Right lung (tissue), 5 donors: Measurements from ENCODE around the gene SYNGR2. TPM values are rescaled to one million over a fixed set of nuclear protein-coding genes. Genes with fewer than 3 reads are reported as not detected.
"Not testable (repeated sequence)": the region's sequence is repeated elsewhere in the genome, so short reads cannot be mapped to it uniquely, and the experiment has no call there.

Source experiments
- DNase-seq, 2 donors: peaks; one replicate each; pipeline ENCODE4 v3.0.0-alpha.2; 2013
- polyA plus RNA-seq, 5 donors: library from polyadenylated mRNA; unstranded; fragments of 120-200 nt; gene quantifications; one replicate each; pipeline versions ENCODE4 v1.2.1 to v1.2.3, GENCODE V29; 2013; ENCODE audit warnings: inconsistent platforms in 1 of 5, low replicate concordance in 1 of 5; ENCODE audit not compliant: insufficient read length in 5 of 5, insufficient read depth in 1 of 5

Gene SYNGR2
- polyA plus RNA-seq, 5 donors: 39.1 to 67.7 (median 43.5) TPM

GRCh38 chr17:78127888-78128550 lies 40.4 kb upstream of the SYNGR2 start:
- DNase-seq: no peak

GRCh38 chr17:78128551-78129350 lies 39.6 kb upstream of the SYNGR2 start, which contains the start of gene TMC6:
TMC6 (minus strand) TSS chr17:78128755; CDS start chr17:78126832, 1,923 bp downstream.
- DNase-seq: peak in 1 of 2 donors; percentile 57

- no peak for DNase-seq
These were observed 38.9 kb upstream of the SYNGR2 start for GRCh38 chr17:78129351-78130089.

- no peak for DNase-seq
These were observed 38.3 kb upstream of the SYNGR2 start for GRCh38 chr17:78130090-78130436.

GRCh38 chr17:78130437-78131101 lies 37.8 kb upstream of the SYNGR2 start, which contains the start of gene TMC8:
TMC8 (plus strand) TSS chr17:78130771; CDS start chr17:78131589, 818 bp downstream.
- no peak for DNase-seq

- DNase-seq: no peak
These were observed 37.0 kb upstream of the SYNGR2 start for GRCh38 chr17:78131172-78132083.

GRCh38 chr17:78132084-78132676 lies 36.2 kb upstream of the SYNGR2 start:
- DNase-seq: peak; percentile 65 to 72

GRCh38 chr17:78132767-78133178 lies 35.6 kb upstream of the SYNGR2 start:
- no peak for DNase-seq

- DNase-seq: no peak
These were observed 35.0 kb upstream of the SYNGR2 start for GRCh38 chr17:78133179-78133951.

- DNase-seq: no peak
These were observed 34.1 kb upstream of the SYNGR2 start for GRCh38 chr17:78133971-78134898.

- no peak for DNase-seq
These were observed 33.4 kb upstream of the SYNGR2 start for GRCh38 chr17:78134899-78135385.

- DNase-seq: no peak
These were observed 32.4 kb upstream of the SYNGR2 start for GRCh38 chr17:78135858-78136500.

- no peak for DNase-seq
These were observed 30.8 kb upstream of the SYNGR2 start for GRCh38 chr17:78137392-78138203.

- no peak for DNase-seq
These were observed 29.9 kb upstream of the SYNGR2 start for GRCh38 chr17:78138204-78139060.

GRCh38 chr17:78139861-78140168 lies 28.6 kb upstream of the SYNGR2 start:
- DNase-seq: not testable (repeated sequence)
